NT2/D1 (cell line): ENCODE data around the gene ASAP2.

ENCODE experiments used
- SUZ12 ChIP-seq: IDR thresholded peaks from 2 replicates; pipeline ENCODE4 v1.6.1; 2011; ENCODE audit not compliant: insufficient read length, insufficient read depth; ENCODE audit errors: extremely low read depth
- YY1 ChIP-seq: IDR thresholded peaks from 2 replicates; pipeline ENCODE4 v1.6.1; 2011; ENCODE audit not compliant: insufficient read length, insufficient read depth
- ZNF274 ChIP-seq: IDR thresholded peaks from 2 replicates; pipeline ENCODE4 v1.6.1; 2011; ENCODE audit warnings: mild to moderate bottlenecking, low read depth, low read length

DNA sequence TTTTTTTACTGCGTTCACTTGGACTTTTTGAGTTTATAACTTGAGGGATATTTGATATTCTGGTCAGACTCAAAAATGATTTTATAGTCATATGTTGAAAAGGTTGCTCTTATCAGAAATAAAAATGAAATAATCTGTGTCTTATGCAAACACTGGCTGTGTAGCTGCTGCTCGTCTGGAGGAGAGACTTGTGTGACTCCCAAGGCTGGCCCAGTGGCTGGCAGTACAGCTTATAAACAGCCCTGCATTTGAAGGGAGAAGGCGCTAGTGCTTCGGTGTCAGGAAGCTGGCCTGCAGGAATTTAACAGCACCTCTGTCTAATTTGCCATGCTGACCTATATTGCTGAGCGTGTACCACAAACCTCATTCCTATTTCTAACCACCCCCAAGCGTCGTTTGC, 74.5 kb downstream of the ASAP2 start:
- TF ChIP-seq YY1 (no peak), ZNF274 (no peak), SUZ12 (no peak)
